RKO (cell line): ENCODE results near the gene GLE1.
"Not testable (repeated sequence)": the region's sequence is repeated elsewhere in the genome, so short reads cannot be mapped to it uniquely, and the experiment has no call there.

Experiments
- DNase-seq: peaks from one replicate; pipeline ENCODE4 v3.0.0-alpha.2; 2016; ENCODE audit warnings: low spot score

Gene GLE1

DNA sequence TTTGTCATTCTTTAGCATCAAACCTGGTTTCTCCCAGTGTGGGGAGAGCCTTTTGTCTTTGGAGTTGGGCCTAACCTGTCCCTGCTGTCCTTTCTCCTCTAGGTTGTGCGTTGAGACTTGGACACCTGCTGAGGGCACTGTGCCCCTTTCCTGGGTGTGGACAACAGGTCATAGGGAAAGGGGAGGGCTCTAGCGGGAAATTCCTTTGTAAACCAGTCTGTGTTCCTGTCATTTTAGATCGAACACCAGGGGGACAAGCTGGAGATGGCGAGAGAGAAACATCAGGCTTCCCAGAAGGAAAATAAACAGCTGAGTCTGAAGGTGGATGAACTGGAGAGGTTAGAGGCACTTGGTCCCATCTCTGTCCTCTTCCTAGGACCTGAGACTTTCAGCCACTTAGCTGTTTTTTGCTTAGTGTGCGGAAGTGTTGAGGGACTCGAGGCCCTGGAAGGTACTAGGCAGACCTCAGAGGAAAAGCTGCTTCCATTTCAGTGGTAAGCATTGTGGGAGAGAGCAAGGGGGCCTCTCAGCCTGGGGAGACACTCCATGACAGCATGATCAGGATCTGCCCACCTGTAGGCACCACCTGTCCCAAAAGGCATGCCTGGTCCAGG lies 8.6 kb upstream of the GLE1 start:
- DNase-seq = peak; percentile 37

DNA sequence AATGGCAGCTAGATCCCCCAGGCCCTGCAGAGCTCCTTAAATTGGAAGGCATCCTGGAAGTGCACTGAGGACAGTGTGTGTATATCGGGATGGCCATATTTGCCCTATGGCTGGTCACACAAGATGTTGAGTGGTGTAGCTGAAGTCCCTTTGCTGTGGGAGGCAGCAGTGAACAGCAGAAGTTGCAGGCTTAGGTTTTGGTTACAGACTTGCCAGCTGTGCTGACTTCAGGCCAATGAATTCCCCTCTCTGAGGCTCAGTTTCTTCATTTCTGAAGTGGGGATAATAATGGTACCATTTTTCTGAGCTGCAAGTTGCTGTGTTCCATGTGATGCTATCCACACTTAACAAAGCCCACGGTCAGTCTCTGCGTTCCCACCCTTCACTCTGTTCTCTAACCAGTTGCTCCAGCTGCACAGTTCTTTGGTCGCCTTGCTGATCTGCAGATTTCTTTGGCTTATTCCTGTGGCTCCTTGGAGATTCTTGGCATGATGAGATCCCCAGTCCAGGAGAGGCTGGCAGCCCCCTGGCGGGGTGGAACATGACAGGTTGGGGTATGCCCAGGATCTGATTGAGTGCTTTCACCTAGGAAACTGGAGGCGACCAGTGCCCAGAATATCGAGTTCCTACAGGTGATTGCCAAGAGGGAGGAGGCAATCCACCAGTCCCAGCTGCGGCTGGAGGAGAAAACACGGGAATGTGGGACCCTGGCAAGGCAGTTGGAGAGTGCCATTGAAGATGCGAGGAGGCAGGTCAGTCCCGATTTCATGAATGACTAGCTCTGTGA lies 6.5 kb upstream of the GLE1 start:
- peak; percentile 28 for DNase-seq

DNA sequence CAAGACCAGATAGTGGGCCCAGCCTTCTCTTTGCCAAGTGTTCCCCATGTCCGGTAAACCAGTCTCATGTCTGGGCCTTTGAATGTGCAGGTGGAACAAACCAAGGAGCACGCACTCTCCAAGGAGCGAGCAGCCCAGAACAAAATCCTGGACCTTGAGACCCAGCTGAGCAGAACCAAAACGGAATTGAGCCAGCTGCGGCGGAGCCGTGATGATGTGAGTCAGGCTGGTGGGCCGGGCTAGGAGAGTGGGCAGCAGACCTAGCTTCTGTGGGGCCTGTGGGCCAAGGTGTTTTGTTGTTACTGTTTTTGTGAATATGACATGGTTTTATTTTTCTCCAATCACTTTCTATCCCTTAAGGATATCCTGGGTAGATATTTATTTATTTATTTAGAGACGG lies 5.6 kb upstream of the GLE1 start:
- DNase-seq = no peak

DNA sequence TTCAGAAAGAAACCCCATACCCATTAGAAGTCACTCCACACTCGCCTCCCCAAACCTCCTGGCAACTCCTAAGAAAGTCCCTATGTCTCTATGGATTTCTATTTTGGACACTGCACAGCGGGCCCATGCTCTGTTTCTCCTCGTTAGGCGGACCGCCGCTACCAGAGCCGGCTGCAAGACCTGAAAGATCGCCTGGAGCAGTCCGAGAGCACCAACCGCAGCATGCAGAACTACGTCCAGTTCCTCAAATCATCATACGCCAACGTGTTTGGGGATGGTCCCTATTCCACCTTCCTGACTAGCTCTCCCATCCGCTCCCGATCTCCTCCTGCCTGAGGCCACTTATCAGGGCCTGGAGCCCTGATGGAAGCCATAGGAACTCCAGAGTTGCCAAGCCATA lies 4.6 kb upstream of the GLE1 start:
- no peak for DNase-seq

DNA sequence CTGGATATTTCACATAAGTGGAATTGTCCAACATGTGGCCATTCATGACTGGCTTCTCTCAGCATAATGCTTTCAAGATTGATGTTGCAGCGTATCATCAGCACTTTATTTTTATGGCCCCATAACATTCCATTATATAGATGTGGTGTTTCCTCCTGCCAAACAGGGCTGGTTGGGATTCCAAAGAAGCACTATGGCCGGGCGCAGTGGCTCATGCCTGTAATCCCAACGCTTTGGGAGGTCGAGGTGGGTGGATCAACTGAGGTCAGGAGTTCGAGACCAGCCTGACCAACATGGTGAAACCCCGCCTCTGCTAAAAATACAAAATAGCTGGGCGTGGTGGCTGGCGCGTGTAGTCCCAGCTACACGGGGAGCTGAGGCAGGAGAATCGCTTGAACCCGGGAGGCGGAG lies 1.1 kb upstream of the GLE1 start:
- DNase-seq = not testable (repeated sequence)

DNA sequence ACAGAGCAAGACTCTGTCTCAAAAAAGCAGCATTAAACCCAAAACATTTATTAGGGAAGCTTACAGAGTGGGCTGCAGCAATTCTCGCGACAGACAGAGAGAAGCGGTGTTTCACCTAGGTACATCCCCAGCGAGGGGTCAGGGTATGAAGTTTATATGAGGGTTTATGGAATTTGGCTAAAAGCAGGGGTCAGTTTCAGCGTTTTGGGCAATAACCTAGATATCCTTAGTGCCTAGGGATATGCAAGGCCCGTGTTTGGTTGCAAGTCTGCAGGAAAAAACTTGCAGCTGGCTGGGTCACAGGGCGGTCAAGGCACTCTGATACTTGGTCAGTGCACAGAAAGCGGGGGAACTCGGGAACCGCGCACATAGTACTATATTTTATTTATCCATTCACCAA lies 649 bp upstream of the GLE1 start:
- peak; percentile 63 for DNase-seq

DNA sequence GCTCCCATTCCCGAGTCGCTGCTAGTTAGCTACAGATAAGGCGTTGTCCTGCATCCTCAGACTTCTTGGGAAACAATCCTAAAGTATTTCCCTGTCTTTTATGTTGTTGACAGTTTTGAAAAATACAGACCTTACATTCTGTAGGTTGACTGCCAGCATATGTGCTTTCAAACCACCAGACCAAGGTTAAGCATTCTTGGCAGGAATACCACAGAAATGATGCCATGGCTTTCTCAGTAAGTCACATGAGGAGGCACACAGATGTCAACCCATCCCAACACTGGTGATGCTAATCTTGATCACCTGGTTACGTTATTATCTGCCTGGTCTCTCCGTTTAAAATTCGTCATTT lies 871 bp downstream of the GLE1 start:
- DNase-seq = peak; percentile 71

DNA sequence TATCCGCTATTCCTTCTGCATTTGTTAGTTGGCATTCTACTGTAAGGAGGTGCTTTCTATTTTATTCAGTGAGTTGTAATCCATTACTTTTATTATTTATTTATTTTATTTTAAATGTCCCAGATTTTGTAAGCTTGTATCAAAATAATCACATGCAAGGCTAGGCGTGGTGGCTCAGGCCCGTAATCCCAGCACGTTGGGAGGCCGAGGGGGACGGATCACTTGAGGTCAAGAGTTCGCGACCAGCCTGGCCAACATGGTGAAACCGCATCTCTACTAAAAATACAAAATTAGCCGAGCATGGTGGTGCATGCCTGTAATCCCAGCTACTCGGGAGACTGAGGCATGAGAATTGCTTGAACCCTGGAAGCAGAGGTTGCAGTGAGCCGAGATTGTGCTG lies 1.4 kb downstream of the GLE1 start:
- not testable (repeated sequence) for DNase-seq

DNA sequence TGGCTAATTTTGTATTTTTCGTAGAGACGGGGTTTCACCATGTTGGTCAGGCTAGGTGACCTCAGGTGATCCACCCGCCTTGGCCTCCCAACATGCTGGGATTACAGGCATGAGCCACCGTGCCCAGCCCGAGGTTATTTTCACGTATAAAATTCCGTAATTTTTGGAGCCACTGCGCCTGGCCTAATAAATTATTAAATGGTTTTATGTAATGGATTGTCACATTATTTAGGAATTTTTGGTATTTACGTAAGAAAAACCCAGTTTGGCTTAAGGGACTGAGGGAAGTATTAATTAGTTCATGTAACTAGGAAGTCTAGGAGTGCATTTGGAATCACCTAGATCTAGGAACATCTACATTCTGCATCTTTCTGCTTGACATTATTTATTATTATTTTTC lies 8.3 kb downstream of the GLE1 start:
- no peak for DNase-seq

DNA sequence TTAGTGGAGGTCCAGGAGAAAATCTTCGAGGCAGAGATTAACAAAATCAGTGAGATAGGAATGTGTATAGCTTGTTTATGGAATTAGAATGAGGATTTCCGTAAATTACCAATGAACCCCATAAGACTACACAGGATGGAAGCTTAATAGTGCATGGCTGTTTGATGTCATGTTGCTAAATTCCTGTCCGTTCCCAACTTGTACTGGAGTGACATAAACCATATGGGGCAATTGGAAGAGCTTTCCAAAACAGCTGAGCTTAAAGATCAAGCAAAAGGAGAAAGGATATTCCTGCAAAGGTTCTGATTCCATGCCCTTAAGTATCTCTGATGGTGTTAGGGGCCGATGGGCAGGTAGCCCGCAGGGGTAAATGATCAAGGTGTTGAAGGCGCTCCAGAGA lies 17.4 kb downstream of the GLE1 start:
- no peak for DNase-seq

DNA sequence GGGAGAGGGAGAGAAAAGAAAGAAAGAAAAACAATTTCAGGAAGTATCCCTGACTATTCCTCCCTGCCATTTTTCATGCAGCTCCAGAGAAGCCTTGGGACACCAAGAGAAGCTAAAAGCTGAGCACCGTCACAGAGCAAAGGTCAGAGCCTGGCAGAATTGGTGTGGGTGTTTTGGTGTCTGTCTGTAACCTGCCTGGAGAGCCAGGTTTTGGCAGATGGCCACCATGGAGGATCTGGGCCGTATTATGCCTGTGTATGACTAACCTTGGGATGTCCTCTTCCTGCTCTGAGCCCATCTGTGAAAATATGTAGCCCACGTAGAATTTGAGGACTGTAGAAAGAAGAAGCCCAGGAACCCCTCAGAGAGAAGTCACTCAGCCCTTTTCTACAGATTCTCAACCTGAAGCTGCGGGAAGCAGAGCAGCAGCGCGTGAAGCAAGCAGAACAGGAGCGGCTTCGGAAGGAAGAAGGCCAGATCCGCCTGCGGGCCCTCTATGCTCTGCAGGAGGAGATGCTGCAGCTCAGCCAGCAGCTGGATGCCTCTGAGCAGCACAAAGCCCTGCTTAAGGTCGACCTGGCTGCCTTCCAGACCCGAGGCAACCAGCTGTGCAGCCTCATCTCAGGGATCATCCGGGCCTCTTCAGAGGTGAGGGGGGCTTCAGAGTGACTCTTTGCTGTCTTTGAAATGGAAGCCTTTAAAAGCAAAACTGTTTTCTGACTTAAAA lies 18.8 kb downstream of the GLE1 start:
- no peak for DNase-seq

DNA sequence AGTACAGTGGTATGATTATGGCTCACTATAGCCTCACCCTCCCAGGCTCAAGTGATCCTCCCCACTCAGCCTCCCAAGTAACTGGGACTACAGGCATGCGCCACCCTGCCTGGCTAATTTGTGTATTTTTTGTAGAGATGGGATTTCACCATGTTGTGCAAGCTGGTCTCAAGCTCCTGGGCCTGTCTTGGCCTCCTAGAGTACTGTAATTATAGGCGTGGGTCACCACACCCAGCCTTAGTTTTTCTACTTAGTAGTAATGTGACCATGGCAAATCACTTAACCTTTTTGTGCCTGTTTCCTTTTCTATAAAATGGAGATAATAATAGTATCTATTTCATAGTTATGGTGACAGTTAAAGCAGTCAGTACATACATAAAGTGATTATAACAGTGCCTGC lies 22.2 kb downstream of the GLE1 start:
- no peak for DNase-seq

DNA sequence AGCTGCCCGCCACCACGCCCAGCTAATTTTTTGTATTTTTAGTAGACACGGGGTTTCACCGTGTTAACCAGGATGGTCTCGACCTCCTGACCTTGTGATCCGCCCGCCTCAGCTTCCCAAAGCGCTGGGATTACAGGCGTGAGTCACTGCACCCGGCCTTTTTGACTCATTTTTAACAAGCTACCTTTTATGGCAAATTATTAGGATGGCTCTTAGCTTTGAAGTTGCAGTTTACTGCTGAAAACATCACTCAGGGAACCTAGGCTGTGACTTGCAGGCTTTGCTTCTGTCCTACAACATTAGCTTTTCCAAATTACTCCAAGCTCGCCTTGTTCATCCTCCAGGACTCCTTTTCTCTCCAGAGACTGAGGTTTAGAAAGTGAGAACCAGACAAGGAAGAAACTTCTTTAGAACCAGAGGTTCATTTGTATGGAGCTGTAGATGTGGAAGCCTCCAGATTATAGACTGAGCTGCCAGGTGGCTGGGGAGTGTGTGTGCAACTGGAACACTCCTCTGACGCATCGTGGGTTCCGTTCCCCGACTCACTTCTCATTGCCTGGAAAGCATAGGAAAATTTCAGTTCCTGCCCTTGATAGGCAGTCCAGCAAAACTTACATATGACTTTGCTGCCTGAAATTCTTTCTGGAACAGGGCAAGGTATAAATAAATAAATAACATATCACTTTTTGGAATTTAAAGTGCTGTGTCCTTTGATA lies 24.1 kb downstream of the GLE1 start:
- peak; percentile 73 for DNase-seq

DNA sequence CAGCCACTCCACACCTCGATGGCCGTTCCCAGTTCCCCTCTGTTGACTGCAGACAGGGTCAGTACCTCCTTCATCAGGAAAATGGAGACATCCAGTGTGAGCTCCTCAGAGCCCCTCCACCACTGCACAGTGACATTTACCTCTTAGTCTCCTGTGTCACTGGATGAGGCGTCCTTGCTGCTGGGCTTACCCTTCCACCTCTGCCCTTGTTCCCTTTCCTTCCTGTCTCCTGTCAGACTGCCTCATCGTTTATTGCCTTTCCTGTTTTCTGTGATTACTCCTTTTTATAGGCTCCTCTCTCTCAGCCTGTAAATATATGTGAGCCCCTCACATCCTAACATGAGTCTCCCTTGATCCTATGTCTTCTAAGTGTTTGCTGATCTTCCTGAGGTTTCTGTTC lies 24.7 kb downstream of the GLE1 start:
- no peak for DNase-seq

DNA sequence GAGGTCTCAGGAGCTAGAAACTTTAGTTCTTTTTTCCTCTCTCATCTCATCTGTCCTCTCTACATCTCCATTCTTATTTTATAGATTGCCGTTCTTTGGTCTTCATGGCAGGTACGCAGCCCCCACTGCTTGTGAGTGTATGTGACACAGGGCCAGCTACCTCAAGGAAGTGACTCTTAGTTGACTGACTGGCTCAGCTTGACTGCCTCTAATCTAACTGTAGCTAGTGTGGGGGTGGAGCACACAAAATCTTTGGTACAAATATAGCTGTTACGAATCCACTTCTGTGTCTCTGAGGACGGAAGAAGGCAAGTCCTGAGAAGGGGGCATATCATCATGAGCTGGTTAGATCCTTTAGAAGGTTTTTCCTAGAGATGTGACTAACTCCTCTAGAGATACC lies 28.1 kb downstream of the GLE1 start:
- no peak for DNase-seq

DNA sequence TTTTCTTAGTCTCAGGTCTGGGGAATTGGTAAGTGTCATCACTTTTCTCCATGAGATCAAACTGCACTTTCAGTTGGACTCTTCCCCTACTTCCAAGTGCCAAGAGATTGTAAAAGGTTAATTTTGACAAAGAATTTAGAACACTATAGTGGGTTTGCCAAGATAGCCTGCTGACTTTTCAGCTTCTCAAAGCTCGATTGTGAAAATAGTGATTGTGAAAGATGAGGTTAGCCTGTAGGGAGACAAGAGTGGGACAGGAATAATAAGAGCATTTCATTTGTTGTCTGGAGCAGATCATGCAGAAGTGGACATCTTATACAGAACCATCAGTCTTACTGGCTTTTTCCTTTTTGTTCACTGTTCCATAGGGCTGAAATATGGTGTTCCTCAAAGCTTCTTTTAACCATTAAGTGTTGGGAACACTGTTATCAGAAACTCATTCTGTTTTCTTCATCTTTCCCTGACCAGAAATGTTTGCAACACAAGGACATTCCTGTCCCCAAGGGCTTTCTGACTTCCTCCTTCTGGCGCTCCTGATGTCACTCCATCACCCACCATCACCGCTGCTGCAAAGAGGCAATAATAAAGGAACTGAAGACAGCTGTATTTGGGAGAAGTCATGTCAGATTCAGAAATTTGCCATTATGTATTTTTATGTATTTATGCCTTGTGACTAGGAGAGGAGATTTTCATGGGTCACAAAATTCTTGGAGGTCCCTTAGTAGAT lies 36.3 kb downstream of the GLE1 start:
- no peak for DNase-seq

DNA sequence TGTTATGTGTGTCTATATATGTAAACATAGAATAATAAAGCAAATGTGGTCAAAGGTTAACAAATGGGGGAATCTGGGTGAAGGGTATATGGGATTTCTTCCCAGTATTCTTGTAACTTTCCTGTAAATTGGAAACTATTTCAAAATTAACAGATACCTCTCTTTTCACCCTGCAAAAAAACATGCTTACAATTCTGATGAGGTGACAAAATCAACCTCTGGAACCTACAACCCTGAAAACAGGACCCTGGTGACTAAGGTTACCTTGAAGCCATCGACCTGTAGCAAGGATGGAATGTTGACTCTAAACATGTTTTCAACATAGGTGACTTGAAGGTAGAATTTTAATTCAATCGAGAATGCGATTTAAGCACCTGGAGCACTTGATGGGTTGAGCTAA lies 42.0 kb downstream of the GLE1 start:
- DNase-seq = no peak

DNA sequence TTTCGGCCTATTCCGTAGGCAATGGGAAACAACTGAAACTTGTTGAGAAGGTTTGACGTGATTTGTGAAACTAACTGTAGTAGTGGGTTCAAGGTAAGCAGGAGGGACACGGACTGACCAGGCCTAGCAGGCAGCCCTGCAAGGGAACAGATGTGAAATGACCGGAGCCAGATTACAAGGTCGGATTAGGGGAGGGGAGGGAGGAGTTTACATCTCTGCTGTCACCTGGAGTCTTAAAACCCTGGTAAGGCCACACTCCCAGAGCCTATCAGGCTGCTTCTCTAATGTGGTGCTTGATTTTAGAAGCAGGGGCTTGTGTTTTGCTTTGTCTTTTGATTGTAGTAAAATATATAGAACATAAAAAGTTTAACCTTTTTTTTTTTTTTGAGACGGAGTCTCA lies 44.4 kb downstream of the GLE1 start:
- DNase-seq = no peak

DNA sequence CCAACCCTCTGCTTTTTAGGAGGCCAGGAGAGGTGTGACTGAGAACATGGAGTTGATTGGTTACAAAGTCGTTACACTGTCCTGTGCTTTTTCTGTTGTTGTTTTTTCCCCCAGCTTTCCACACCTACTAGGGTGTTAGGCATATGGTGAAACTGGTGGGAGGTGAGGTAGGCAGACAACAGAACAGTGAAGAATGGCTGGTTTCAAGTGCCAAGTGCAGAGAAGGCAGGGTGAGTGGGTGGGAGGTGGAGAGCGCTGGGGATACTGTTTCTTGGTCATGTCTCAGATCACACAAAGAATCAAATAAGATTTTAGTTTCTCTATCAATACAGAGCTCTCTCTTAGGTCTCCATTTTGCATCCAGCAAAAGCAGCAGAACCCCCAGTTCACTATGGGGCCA lies 45.7 kb downstream of the GLE1 start:
- DNase-seq = no peak

DNA sequence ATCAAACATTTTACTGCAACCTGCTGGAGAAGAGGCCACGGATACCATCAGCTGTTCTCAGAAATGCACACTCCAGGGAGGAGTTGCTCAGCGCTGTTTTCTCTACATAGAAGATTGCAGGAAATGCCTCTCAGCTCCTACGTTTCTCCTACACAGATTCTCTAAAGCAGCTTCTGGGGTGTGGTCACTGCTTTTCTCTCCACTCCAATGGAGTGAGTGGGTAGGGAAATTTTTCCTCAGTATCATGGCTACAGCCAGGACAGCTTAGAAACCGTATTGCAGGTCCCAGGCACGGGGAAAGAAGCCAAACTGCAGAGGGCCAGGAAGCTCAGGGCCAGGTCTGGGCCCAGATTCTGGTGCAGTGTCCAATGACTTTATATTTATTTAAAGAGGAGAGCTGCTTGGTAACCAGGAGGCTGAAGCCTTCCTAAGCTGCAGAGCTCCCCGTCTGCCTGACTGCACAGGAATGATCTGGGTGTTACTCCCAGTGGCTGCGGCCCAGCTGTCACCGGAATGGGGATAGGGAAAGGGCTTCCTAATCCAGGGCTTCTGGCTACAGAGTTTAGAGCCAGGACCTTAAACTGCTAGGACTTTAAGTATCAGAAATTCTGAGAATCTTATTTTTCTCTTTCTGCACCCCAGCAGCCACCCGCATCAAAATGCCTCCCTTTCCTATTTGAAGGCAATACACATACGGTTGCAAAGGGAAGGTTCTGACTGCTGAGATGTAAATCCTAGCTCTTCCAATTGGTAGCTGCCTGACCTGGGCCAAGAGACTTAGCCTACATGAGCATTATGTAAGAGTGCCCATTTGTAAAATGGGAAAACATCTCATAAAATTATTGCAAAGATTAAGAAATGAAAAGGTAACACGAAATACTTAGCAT lies 46.5 kb downstream of the GLE1 start:
- peak; percentile 52 for DNase-seq

DNA sequence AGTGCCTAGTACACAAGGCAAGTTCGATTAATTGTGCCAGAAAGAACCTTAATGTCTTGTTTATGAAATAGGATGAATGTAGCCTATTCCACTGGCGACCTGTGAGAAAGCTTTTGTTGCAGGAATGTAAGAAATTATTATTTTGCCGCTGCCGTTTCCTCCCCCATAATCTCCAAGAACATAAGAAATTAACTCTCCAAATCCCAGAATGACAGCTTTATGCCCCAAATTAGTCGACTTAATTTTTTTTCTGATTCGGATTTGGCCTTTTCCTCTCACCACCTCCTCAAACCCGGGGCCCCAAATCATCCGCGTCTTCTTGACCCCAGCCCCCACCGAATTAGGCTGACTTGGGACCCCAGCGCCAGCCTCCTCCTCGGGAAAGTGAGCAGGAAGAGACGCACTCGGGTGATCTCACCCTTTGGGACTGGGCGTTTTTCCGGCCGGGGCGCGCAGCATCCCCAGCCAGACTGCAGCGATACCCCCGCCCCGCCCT lies 47.2 kb downstream of the GLE1 start:
- no peak for DNase-seq
